GM12878 (cell line): ENCODE data around the gene PNMA1. TPM values are rescaled to one million over a fixed set of nuclear protein-coding genes. Genes with fewer than 3 reads are reported as not detected.

ENCODE experiments used
- ASH2L ChIP-seq: fragments of 300-600, 200-600 bp; sonication (generic); IDR thresholded peaks from 2 replicates; pipeline ENCODE4 v1.6.1; 2017; ENCODE audit warnings: low read depth, mild to moderate bottlenecking, borderline replicate concordance
- BCL11A ChIP-seq: IDR thresholded peaks from 2 replicates; pipeline ENCODE4 v1.6.1; 2011; ENCODE audit warnings: low read depth, low read length
- BCL3 ChIP-seq: IDR thresholded peaks from 2 replicates; pipeline ENCODE4 v1.6.1; 2011; ENCODE audit warnings: borderline replicate concordance, low read depth, mild to moderate bottlenecking, moderate library complexity, low read length; ENCODE audit not compliant: insufficient read depth, poor library complexity, severe bottlenecking
- CBX5 ChIP-seq: sonication (generic); IDR thresholded peaks from 2 replicates; pipeline ENCODE4 v1.6.1; 2016; ENCODE audit warnings: low read depth, moderate library complexity, mild to moderate bottlenecking, inconsistent platforms
- EP300 ChIP-seq, 2 experiments: fragments of 150-350 bp in 1 of 2; IDR thresholded peaks; 2 replicates each; pipeline ENCODE4 v1.6.1; 2011 to 2012; ENCODE audit warnings: low read depth in 2 of 2, low read length in 2 of 2, borderline replicate concordance in 1 of 2, improper control_type of control experiment in 1 of 2, inconsistent platforms in 1 of 2; ENCODE audit not compliant: control insufficient read depth in 1 of 2
- ETV6 ChIP-seq, 2 experiments: fragments of 450-650 bp in 1 of 2; IDR thresholded peaks in 1 of 2; conservative IDR thresholded peaks in 1 of 2; 2 replicates each; pipeline ENCODE4 v1.6.1; 2014; ENCODE audit warnings: antibody characterized with exemption in 1 of 2, borderline replicate concordance in 1 of 2, low read depth in 1 of 2, mild to moderate bottlenecking in 1 of 2, moderate library complexity in 1 of 2
- HCFC1 ChIP-seq: fragments of 150-350 bp; IDR thresholded peaks from 2 replicates; pipeline ENCODE4 v1.6.1; 2014; ENCODE audit warnings: low read length
- HDAC2 ChIP-seq: fragments of 200-600 bp; sonication (generic); IDR thresholded peaks from 2 replicates; pipeline ENCODE4 v1.6.1; 2017
- HSF1 ChIP-seq: fragments of 150-350 bp; IDR thresholded peaks from 2 replicates; pipeline ENCODE4 v1.6.1; 2014; ENCODE audit warnings: mild to moderate bottlenecking, low read depth, low read length
- NFYB ChIP-seq: IDR thresholded peaks from 2 replicates; pipeline ENCODE4 v1.6.1; 2011; ENCODE audit warnings: low read depth, mild to moderate bottlenecking, low read length, improper control_type of control experiment, moderate library complexity; ENCODE audit not compliant: insufficient read depth
- NR2C2 ChIP-seq: IDR thresholded peaks from 2 replicates; pipeline ENCODE4 v1.6.1; 2011; ENCODE audit warnings: borderline replicate concordance, low read depth; ENCODE audit not compliant: control insufficient read depth, insufficient read length
- POU2F2 ChIP-seq: IDR thresholded peaks from 3 replicates; pipeline ENCODE4 v1.6.1; 2011; ENCODE audit warnings: low read depth, mild to moderate bottlenecking, low read length, borderline replicate concordance
- RCOR1 ChIP-seq: conservative IDR thresholded peaks from 2 replicates; pipeline ENCODE4 v1.6.1; 2012; ENCODE audit warnings: low read depth, low read length, improper control_type of control experiment
- SIX5 ChIP-seq: IDR thresholded peaks from 2 replicates; pipeline ENCODE4 v1.6.1; 2011; ENCODE audit warnings: mild to moderate bottlenecking, low read depth, low read length, moderate library complexity; ENCODE audit not compliant: severe bottlenecking
- SMARCA5 ChIP-seq: fragments of 450-650 bp; IDR thresholded peaks from 2 replicates; pipeline ENCODE4 v1.6.1; 2017; ENCODE audit warnings: mild to moderate bottlenecking
- SPI1 ChIP-seq: IDR thresholded peaks from 2 replicates; pipeline ENCODE4 v1.6.1; 2011; ENCODE audit warnings: low read depth, mild to moderate bottlenecking, low read length, moderate library complexity, borderline replicate concordance; ENCODE audit not compliant: insufficient read depth
- STAT1 ChIP-seq: fragments of 450-650 bp; conservative IDR thresholded peaks from 2 replicates; pipeline ENCODE4 v1.6.1; 2014; ENCODE audit warnings: antibody characterized with exemption, mild to moderate bottlenecking
- ZBTB33 ChIP-seq: fragments of 450-650 bp; IDR thresholded peaks from 2 replicates; pipeline ENCODE4 v1.6.1; 2017; ENCODE audit warnings: mild to moderate bottlenecking
- ZSCAN29 ChIP-seq: fragments of 450-650 bp; IDR thresholded peaks from 2 replicates; pipeline ENCODE4 v1.6.1; 2017; ENCODE audit warnings: mild to moderate bottlenecking, moderate library complexity
- polyA plus RNA-seq, 11 experiments: library from polyadenylated mRNA; depleted of rRNA in 4 of 11; unstranded in 6 of 11; stranded (reverse) in 5 of 11; fragments of >200 nt; fragmentation: Nextera tagmentation in 4 of 11; fragmentation: Illumina TruSeq in 1 of 11; extraction: Ambion mirVana in 4 of 11; extraction: Trizol in 1 of 11; gene quantifications; 1 replicate in 1 of 11; 2 replicates in 10 of 11; pipeline versions ENCODE4 v1.2.1 to v1.2.3, GENCODE V29; 2011 to 2016; ENCODE audit warnings: inconsistent platforms in 2 of 11, missing spikeins in 2 of 11, low read depth in 1 of 11
- total RNA-seq, 4 experiments: library from RNA; depleted of rRNA in 3 of 4; stranded (reverse); fragments of >200 nt in 3 of 4; fragmentation: Illumina TruSeq in 1 of 4; extraction: Trizol in 1 of 4; gene quantifications; 2 replicates each; pipeline versions ENCODE4 v1.2.1 to v1.2.3, GENCODE V29; 2013 to 2021
- TF ChIP-seq, protein P1 (sequence below): fragments of 450-650 bp; IDR thresholded peaks from 2 replicates; pipeline ENCODE4 v1.6.1; 2016; ENCODE audit warnings: mild to moderate bottlenecking
- TF ChIP-seq, protein P2 (sequence below): IDR thresholded peaks from 2 replicates; pipeline ENCODE4 v1.6.1; 2011; ENCODE audit warnings: mild to moderate bottlenecking, low read depth, low read length, moderate library complexity; ENCODE audit not compliant: insufficient replicate concordance

PNMA1 gene
- total and polyA plus RNA-seq, 10 of the 15 experiments (the other 5 are each of a cell fraction or from before 2014, with no cell fraction given): 1.8 to 39.3 (median 11.1) TPM

DNA sequence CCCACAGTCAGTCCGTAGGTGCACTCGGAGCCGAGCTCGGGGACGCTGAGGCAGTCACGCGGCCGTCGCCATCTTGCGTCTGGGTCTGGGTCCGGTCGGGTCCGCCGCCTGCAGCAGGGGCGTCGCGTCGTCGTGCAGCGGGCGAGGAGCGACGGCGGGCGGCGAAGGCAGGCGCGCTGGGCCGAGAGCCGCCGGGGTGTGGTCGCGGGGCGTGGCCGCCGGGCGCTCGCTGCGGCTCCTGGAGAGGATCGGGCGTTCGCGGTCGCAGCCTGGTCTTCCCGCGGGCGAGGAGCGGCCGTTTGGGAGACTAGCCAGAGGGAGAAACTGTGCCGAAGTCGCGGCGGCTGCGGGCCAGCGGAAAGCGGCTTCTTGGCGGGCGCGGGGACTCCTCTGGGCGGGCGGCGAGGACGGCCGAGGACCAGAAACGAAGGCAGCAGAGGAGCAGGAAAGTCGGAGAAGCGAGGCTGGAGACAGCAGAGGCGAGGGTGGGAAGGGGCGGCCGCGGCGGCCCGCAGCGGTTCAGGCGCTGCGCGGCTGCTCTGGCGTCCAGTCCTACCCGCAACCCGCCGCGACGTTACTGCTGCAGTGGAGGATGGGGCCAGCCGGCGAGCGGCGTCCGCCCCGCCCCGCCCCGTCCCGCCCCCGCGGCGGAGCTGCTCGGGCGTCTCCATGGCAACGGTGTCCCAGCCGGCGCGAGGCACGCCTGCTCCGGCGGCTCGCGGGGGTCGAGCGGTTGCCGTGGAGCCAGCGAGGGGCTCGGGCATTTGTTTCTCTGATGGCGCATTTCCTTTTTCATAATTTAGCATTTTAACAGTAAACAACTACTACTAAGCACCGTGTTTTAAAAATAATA lies at the start of gene PNMA1 (continued):
- TF ChIP-seq HSF1 (no peak), ETV6 (conservative IDR thresholded peaks at IDR 0.05 in 1 of 2, IDR thresholded peaks at IDR 0.05 in 1 of 2; ENCODE audit: borderline replicate concordance in 1 of 2, low read depth in 1 of 2) (no peak), RCOR1 (no peak), POU2F2 (peak; percentile 43; the same call in 1 of the 3 replicates), ASH2L (peak; percentile 90; the same call in 1 of the 2 replicates), EP300 (IDR thresholded peaks at IDR 0.05; ENCODE audit: borderline replicate concordance in 1 of 2, control insufficient read depth in 1 of 2, low read depth in 2 of 2, low read length in 2 of 2) (no peak), HCFC1 (no peak), STAT1 (no peak; the same call in 1 of the 2 replicates), SMARCA5 (peak; percentile 52; the same call in 1 of the 2 replicates), ZBTB33 (no peak), BCL11A (no peak), SPI1 (no peak), NFYB (no peak), NR2C2 (no peak), HDAC2 (no peak), CBX5 (no peak), ZSCAN29 (peak; percentile 66; the same call in 1 of the 2 replicates), BCL3 (peak; percentile 99), SIX5 (no peak)
- TF ChIP-seq, protein P1, sequence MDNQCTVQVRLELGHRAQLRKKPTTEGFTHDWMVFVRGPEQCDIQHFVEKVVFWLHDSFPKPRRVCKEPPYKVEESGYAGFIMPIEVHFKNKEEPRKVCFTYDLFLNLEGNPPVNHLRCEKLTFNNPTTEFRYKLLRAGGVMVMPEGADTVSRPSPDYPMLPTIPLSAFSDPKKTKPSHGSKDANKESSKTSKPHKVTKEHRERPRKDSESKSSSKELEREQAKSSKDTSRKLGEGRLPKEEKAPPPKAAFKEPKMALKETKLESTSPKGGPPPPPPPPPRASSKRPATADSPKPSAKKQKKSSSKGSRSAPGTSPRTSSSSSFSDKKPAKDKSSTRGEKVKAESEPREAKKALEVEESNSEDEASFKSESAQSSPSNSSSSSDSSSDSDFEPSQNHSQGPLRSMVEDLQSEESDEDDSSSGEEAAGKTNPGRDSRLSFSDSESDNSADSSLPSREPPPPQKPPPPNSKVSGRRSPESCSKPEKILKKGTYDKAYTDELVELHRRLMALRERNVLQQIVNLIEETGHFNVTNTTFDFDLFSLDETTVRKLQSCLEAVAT: no peak
- TF ChIP-seq, protein P2, sequence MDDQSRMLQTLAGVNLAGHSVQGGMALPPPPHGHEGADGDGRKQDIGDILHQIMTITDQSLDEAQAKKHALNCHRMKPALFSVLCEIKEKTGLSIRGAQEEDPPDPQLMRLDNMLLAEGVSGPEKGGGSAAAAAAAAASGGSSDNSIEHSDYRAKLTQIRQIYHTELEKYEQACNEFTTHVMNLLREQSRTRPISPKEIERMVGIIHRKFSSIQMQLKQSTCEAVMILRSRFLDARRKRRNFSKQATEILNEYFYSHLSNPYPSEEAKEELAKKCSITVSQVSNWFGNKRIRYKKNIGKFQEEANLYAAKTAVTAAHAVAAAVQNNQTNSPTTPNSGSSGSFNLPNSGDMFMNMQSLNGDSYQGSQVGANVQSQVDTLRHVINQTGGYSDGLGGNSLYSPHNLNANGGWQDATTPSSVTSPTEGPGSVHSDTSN: no peak
